A549 (cell line): Measurements from ENCODE around the gene QSER1.

Experiments used
- CHD2 ChIP-seq: fragments of 150-350 bp; IDR thresholded peaks from 2 replicates; pipeline ENCODE4 v1.6.1; 2014; ENCODE audit warnings: low read length; ENCODE audit not compliant: partially characterized antibody
- EHF ChIP-seq: fragments of 250-450 bp; sonication (Bioruptor Pico); IDR thresholded peaks from 2 replicates; pipeline ENCODE4 v1.5.0; 2020; ENCODE audit warnings: mild to moderate bottlenecking
- HOXA7 ChIP-seq: fragments of 250-450 bp; sonication (Bioruptor Pico); IDR thresholded peaks from 2 replicates; pipeline ENCODE4 v1.5.0; 2020; ENCODE audit warnings: mild to moderate bottlenecking, moderate library complexity
- JUN ChIP-seq, 2 experiments: fragments of >200 bp; sonication (Bioruptor Twin); formaldehyde crosslinking; IDR thresholded peaks; 2 replicates in 1 of 2; 3 replicates in 1 of 2; pipeline ENCODE4 v1.6.1; 2016 to 2017
- POLR2A ChIP-seq: IDR thresholded peaks from 2 replicates; pipeline ENCODE4 v1.6.1; 2012; ENCODE audit warnings: mild to moderate bottlenecking, low read length
- POLR2AphosphoS2 ChIP-seq: conservative IDR thresholded peaks from 2 replicates; pipeline ENCODE4 v1.6.1; 2012; ENCODE audit warnings: low read length, improper control_type of control experiment, inconsistent platforms
- ZFP36 ChIP-seq: fragments of 450-650 bp; IDR thresholded peaks from 2 replicates; pipeline ENCODE4 v1.6.1; 2014; ENCODE audit warnings: borderline replicate concordance; ENCODE audit not compliant: partially characterized antibody
- TF ChIP-seq, protein P1 (sequence below): fragments of >200 bp; sonication (Bioruptor Twin); formaldehyde crosslinking; IDR thresholded peaks from 3 replicates; pipeline ENCODE4 v1.5.1; 2016
- TF ChIP-seq, protein P2 (sequence below): IDR thresholded peaks from 2 replicates; pipeline ENCODE4 v1.6.1; 2012
- TF ChIP-seq, protein P3 (sequence below): fragments of 150-350 bp; IDR thresholded peaks from 2 replicates; pipeline ENCODE4 v1.6.1; 2014; ENCODE audit warnings: low read depth, mild to moderate bottlenecking, low read length

DNA sequence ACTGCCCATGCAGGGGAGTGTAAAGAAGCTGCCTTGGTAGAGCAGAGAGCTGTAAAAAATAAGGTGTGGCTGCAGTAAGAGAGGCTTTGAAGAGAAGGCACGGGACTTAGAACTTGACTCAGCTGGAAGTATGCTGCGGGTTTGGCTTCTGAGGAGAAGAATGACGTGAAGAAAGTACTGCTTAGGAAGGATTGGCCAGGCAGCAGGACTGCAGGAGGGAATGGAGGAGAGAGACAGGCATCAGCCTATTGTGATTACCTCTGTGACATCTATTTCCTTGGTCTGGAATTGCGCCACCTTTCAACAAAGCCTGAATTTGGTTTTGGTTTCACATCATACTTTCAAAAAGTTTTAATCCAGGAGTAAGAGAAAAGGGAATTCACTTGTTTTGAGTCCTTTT is 40.4 kb upstream of the QSER1 start:
- TF ChIP-seq, protein P1, sequence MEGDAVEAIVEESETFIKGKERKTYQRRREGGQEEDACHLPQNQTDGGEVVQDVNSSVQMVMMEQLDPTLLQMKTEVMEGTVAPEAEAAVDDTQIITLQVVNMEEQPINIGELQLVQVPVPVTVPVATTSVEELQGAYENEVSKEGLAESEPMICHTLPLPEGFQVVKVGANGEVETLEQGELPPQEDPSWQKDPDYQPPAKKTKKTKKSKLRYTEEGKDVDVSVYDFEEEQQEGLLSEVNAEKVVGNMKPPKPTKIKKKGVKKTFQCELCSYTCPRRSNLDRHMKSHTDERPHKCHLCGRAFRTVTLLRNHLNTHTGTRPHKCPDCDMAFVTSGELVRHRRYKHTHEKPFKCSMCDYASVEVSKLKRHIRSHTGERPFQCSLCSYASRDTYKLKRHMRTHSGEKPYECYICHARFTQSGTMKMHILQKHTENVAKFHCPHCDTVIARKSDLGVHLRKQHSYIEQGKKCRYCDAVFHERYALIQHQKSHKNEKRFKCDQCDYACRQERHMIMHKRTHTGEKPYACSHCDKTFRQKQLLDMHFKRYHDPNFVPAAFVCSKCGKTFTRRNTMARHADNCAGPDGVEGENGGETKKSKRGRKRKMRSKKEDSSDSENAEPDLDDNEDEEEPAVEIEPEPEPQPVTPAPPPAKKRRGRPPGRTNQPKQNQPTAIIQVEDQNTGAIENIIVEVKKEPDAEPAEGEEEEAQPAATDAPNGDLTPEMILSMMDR = no peak
- TF ChIP-seq EHF (CRISPR knock-in tag) (no peak), ZFP36 (no peak), POLR2A (no peak), HOXA7 (CRISPR knock-in tag) (no peak), POLR2AphosphoS2 (no peak), CHD2 (no peak), JUN (IDR thresholded peaks at IDR 0.05) (no peak)
- TF ChIP-seq, protein P2, sequence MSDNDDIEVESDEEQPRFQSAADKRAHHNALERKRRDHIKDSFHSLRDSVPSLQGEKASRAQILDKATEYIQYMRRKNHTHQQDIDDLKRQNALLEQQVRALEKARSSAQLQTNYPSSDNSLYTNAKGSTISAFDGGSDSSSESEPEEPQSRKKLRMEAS = no peak
- TF ChIP-seq, protein P3, sequence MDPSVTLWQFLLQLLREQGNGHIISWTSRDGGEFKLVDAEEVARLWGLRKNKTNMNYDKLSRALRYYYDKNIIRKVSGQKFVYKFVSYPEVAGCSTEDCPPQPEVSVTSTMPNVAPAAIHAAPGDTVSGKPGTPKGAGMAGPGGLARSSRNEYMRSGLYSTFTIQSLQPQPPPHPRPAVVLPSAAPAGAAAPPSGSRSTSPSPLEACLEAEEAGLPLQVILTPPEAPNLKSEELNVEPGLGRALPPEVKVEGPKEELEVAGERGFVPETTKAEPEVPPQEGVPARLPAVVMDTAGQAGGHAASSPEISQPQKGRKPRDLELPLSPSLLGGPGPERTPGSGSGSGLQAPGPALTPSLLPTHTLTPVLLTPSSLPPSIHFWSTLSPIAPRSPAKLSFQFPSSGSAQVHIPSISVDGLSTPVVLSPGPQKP = no peak
